Right kidney (tissue), 1 donor: ENCODE data around the gene DYNLRB2.

Experiments used
- DNase-seq: peaks from one replicate; pipeline ENCODE4 v3.0.0-alpha.2; 2016

The DYNLRB2 gene

DNA sequence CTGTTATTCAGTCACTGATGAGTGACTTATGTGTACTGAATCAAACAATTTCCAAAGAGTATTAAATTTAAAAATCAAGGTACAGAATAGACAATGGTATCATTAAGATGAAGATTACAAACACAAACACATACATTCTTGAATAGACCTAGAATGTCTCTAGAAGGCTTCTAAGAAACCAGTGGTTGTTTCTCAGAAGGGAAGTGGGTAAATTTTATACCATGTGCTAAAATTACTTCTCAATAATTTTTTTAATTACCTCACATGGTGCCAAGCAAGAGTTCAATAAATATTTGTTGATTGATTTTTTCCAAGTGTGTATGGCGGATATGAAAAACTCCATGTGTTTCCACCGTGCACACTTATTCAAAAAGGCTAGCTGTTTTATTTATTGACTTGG, 6.4 kb downstream of the DYNLRB2 start:
- DNase-seq: no peak

DNA sequence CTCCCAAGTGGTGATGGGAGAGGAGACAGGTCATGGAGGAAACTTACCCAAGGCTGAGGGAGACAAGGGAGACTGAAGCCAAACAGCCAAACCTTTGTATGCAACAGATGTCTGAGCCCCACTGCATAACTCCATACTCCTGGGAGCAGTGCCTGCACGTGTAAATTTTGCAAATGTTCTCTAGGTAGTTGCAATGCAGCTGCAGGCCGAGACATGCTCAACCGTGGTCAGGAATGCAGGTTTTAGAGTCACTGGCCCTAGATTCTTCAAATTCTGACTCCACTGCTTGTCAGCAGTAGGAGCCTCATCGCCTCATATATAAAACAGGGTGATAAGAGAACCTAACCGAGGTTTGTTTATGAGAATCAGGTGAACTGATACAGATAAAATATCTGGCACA, 11.5 kb downstream of the DYNLRB2 start:
- no peak for DNase-seq

DNA sequence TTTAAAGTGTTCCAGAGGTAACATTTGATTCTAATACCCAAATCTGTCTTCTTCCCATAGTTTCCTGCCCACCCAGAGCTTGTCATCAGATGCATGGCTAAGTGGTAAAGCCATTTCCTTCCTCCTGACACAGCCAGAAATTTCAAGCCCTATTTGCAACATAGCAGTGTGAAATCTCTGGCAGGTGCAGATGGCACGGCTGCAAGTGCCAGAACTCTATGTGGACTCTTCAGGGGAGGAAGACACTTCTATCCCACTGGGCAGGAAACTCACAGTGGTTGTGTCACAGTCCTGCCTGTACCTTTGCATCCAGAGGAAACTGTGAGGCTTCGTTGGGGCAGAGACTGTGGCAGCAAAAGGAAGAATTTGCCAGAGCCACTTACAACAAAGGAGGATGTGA, 13.2 kb downstream of the DYNLRB2 start:
- no peak for DNase-seq

DNA sequence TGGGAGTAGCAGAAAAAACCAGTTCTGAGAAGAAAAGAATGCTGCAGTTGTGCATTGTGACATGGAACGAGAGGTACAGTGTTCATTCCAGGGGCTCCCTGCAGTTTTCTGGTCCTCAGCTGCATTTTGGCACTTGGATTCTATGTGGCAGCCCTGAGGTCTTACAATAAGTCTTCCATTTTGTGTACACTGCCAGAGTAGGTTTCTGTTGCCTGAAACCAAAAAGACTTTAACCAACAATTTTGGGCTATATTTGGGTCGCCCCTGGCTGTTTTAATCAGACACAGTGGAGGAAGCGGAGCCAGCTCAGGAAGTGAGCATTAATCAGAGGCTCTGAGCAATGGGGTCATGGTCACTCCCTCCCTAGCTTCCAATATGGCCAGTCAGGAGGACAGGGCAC, 15.7 kb downstream of the DYNLRB2 start:
- DNase-seq: no peak

DNA sequence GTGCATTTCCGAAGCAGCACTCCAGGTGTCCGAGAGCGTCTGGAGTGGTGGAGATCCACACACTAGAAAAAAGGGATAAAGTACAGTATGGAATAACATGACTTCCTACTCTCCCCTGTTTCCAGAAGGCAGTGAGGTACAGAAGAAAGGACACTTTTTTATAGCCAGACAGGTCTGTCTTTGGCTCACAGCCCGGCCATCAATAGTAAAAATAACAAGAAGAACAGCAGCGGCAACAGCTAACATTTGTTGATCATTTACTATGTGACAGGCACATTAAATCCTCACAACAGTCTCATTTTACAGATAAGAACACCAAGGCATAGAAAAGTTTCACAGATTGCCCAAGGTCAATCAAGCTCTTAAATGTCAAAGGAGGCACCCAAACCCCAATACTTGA, 16.2 kb downstream of the DYNLRB2 start:
- DNase-seq: no peak

DNA sequence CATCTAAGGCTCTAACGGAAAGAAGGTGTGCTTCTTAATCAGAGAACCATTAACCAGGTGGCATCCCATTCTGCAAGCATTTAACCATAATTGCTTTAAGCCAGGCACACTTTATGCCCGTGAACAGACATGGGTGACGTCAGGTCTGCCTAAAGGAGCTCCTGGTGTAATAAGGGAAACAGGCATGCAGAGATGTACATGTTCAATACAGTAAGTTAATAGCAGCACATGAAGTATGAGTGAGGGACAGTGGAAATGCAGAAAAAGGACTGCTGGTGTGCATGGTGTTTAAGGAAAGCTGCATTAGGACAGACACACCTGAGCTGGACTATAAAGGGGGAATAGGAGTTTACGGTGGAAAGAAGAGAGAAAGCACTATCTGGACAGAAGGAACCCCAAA, 18.6 kb downstream of the DYNLRB2 start:
- no peak for DNase-seq

DNA sequence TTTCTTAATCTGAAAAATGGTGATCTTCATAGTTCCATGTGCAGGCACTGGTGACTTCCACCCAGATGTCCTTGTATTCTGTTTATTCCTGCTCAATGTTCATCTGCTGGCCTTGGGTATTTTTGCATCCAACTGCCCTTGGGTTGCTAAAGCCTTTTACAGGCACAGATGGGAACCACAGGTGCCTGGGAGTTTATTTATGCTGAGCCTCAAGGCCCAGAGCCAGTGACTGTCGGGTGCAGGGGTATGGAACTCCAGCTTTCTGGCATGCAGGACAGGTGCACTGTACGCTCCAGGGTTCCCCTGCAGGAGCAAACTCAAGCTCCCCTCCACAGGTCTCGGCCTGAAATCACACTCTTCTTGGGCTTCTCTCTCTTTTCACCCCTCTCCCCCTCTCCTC, 22.3 kb downstream of the DYNLRB2 start:
- DNase-seq: no peak

DNA sequence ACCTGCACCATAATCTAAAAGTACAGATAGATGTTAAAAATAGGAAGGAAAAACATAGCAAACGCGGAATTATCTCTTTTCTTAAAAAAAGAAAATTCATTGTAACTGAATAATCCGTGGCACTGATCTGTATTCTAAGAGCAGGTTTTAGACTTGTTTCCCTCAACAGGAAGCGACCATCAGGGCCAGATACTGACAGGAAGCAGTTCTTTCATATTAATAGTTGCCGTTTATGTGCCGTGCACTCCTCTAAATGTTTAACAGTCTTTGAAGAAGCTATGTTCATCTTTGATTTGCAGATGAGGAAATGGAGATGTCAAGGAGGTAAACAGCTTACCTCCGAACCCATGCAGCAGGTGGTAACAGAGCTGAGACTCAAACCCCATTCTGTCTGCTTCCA, 23.6 kb downstream of the DYNLRB2 start:
- DNase-seq: no peak

DNA sequence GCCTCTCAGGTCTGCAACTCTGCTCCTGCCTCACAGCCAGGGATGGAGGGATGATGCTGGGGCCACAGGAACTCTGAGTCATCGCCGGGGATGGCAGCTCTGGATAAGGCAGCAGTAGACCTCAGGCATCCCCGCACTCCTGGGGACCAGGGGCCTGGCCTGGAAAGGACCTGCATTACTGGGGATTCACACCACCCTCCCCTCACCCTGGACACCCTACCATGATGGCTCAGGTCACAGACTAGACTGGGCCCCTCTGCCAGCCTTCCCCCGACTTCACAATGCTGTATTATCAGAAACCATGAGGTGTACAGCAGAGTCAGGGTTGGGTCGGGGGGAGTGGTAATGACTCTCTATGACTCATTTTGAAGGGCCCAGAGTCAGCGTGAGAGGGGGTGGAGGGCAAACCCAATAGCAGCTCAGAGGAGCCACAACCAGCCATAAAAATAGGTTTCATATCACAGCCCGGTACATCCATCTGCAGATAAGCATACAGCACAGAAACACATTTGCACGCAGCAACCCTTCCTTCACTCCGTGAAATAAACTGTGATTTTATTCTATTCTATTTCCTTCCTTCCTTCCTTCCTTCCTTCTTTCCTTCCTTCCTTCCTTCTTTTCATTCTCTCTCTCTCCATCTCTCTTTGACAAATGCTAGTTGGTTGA, 28.8 kb downstream of the DYNLRB2 start:
- no peak for DNase-seq

DNA sequence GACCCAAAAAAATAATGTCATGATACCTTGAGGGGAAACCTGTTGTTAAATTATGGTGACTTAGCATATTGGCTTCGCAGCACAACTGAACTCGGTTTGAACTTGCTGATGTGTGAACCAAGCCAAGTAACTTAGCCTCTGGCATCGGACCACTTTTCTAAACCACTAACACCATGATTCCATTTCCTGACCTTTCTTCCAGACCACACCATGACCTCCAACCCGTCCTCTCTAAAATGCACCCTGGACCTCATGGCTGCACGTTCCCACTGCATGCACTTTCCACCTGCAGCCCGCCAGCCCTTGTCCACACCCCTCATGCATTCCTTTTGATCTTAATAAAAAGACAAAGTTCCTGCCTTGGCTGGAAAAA, 29.3 kb downstream of the DYNLRB2 start:
- no peak for DNase-seq

DNA sequence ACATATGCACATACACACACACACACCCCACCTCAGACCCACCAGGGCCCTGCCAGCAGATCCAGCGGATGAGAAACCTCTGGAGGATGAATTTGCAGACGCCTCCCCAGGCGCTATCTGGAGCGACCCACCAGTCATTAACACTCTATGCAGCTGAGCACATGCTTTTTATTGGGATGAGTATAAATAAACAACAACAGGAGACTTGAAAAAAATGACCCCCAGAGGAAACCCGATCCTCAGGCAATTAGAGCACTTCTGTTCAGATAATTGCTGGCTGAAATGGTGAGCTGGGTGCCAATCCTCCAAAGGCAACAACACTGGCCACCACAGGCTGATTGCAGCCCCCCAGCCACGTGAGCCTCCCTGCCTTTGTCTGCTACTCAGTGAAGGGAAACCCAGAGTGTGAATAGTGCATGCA, 32.9 kb downstream of the DYNLRB2 start:
- no peak for DNase-seq

DNA sequence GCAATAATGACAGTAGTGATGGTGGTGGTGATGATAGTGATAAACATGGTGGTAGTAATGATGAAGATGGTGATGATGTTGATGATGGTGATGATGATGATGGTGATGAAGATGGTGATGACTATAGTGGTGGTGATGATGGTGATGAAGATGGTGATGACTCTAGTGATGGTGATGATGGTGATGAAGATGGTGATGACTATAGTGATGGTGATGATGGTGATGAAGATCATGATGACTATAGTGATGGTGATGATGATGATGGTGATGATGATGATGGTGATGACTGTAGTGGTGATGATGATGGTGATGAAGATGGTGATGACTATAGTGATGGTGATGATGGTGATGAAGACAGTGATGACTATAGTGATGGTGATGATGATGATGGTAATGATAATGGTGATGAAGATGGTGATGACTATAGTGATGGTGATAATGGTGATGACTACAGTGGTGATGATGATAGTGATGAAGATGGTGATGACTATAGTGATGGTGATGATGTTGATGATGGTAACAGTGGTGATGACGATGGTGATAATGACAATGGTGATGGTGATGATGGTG, 35.6 kb downstream of the DYNLRB2 start:
- DNase-seq: no peak

DNA sequence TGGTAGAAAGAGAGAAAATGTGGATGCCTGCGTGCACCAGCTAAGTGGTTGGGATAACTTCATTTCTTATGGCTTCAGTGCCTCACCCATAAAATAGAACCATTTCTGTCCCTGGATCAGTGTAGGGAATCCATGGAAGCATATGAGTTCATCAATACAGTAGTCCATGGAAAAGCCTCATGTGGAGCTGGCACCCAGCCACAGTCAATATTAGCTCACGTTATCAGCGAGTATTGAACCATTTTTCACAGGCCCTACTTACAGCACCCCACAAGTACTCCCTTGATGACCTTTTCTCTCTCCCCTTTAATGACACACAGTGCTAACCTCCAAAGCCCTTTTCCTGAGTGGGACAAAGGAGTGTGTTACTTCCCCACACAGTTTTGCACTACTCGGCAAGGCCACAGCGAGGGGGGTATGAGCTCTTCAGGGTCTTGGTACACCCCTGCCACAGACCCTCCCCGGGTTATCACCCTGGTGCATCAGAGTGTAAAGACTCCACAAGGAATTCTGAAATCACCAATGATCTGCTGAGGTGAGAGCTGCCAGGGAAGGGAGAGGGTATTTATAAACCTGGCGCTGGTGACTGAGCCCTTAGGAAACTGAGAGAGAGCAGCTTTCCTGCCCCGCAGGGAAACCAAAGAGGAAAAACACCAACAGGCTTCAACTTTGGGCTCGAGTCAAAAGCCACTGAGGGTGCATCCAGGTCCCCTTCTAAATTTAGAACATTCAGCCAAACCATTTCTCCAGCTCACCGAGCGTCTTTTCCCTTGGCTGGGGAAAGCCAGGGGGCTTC, 36.9 kb downstream of the DYNLRB2 start:
- DNase-seq: no peak

DNA sequence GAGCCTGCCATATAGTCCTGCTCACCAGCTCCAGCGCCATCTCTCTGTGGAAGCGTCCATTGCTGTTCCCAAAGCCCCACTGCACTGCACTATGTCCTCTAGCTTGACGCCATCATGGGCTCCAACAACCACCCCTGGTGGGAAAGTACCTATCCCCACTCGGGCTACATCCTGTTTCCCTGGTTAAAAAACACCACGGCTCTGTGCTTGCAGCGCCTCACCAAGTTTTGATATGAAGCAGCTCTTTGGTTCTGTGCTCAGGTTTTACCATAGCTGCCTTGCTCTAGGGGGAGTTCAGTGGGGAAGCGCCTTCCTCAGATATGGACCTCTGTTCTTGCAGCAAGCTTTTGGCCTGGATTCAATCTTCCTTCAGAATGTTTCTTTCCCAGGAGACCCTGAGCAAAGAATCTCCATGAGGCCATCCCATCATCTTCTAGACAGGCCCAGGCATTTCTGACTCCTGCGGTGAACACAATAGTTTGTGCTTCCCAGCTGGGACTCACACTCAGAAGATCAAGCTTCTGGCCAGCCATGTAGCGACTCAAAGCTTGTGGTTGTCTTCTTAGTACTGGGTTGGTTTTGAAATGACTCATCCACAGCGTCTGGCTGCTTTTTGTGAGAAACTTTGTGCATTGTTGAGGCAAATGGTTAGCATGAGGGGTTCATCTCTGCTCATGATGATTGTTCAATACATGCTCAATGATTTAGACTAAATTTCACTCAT, 39.5 kb downstream of the DYNLRB2 start:
- DNase-seq: no peak

DNA sequence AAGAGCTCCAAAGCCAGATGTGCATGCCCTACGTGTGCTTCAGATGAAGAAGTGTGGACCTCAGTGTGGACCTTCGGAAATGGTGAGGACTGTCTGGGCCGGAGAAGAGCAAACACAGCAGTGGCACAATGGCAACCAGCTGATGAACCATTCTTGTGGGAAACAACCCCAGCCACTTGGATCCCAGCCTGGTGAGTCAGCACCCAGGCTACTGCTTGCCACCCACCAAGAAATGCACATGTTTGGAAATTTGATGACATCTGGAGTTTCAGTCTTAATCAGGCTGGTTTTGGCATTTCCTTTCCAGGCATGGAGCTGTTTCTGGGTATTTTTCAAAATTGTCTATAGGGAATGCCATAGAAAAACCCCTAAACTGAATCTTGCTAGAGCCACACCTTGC, 42.7 kb downstream of the DYNLRB2 start:
- no peak for DNase-seq

DNA sequence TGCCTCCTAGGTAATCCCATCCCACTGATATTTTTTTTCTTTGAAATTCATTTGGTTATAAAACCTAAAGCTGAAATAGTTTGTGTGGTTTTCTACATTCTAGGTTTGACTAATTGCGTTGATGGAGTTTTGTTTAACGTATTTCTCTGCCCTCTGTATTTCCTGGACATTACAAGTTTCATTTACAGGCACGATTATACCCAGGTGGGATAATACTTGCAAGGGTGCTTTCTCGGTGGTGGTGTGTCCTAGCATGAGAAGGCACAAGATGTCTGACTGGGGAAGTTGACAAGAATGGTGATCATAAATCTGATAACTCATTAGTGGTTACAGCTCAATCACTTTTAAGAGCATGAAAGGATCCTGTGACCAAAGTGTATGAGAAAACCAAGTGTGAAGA, 45.0 kb downstream of the DYNLRB2 start:
- no peak for DNase-seq

DNA sequence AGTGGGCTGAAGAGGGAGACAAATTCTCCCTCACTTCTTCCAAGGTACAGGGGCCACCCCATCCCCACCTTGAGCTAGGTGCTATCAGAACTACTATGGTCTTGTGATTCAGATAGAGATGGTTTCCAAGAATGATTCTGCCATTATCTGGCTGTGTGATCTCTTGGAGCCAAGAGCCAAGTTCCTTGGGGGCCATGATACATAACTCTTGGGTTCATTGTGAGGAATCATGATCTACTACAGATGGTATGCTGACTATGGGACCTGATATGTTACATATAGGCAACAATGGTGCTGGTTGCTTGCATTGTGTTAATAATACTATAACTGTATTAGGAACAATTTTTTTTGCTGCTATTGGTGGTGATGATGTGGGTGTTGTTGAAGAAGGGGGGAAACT, 45.7 kb downstream of the DYNLRB2 start:
- no peak for DNase-seq

DNA sequence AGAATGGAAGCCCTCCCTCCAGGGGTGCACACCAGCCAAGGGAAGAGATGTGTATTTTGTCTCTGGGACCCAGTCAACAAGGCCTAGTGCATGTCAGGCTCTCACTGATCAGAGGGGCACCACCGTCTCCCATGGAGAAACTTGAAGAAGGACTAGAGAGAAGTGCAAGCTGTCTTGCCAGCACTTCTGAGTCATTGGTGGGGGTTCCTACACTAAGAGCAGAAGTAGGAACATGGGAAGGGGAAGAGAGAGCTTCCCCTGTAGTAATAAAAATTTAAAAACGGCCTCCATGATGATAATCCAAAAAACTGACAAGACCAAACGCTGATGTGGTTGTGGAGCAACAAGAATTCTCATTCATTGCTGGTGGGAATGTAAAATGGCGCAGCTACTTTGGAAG, 46.3 kb downstream of the DYNLRB2 start:
- DNase-seq: no peak

DNA sequence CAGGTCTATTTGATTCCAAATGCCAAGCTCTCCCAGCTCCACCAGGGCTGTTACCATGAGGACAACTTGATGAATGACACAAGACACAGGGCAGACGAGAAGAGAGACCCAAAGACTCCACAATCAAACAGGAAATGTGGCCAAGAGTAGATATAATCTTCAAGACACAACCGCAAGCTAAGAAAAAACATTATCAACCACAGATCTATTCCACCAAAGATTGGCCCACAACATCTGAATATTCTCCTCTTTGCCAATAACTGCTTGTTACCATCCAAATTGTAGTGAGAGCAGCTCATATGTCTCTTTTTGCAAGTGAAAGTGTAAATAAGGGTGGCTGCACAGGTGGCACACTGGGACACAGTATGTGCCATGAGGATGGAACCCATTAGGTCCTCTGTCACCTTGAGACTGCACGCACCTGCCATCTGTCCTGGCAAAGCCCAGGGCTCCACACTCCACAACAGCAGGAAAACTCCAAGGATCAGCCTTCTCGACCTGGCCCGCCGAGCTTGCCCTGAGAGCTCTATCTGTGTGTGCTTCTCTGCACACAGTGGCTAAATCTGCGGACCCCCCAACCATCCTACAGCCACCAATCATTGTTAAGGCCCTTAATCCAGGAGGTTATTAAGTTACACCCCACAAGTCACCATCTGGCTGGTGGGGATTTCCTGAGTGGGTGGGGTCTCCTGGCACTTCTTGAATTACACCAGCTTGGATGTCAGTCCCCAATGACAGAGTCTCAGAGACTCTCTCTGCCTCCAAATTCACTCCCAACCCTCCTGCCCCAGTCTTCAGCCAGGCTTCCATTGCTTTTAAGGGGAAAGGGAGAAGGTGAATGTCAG, 50.5 kb downstream of the DYNLRB2 start:
- DNase-seq: no peak

DNA sequence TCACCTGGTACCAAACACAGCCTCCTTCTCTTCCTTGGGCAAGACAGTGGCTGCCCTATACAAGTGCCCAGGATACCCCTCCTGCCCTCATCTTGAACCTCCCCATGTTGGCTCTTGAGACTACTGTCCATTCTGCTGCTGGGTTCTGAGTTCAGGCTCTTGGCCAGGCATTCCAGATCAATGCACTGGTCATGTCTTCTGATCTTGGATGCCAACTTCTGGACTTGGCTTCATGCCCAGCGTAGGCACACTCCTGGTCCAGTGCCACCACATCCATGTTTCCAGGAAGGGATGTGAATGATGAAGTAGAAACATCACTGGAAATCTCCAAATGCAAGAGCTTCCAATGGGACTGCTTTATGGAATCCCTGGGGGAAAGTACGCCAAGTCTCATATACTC, 51.5 kb downstream of the DYNLRB2 start:
- no peak for DNase-seq

DNA sequence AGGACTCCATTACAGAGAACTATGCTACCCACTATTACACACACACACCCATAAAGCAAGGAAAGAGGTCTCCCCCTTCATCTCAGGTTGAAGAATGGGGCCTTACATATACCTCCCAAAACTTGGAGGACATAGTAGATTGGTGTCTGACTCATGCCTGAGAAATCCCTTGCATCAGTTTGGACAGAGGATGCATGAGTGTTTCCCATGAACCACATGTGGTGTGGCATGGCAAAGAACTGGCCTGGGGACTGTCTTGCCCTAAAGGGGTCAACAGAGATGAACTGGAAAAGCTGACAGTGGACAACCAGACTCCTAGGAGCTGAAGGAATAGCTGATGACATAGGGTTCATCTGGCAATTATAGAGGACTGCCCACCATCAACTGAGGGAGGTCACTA, 54.0 kb downstream of the DYNLRB2 start:
- no peak for DNase-seq

DNA sequence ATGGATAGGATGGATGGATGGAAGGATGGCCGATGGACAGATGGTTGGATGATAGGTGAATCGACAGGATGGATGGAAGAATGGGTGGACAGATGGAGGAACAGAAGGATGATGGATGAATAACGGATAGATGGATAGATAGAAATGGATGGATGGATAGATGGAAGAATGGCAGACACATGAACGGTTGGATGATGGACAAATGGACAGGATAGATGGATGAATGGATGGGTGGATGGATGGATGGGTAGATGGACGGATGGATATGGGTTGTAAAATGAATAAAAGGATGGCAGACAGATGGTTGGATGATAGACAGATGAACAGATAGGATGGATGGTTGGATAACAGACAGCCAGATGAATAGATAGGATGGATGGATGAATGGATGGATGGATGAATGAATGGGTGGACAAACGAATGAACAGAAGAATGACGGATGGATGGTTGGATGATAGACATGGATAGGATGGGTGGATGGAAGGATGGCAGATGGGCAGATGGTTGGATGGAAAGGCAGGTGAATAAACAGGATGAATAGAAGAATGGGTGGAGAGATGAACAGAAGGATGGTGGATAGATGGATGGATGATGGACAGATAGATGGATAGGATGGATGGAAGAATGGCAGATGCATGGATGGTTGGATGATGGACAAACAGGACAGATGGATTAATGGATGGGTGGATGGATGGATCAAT, 55.9 kb downstream of the DYNLRB2 start:
- DNase-seq: no peak
